ENCODE data around the gene AGPAT4.

DNA sequence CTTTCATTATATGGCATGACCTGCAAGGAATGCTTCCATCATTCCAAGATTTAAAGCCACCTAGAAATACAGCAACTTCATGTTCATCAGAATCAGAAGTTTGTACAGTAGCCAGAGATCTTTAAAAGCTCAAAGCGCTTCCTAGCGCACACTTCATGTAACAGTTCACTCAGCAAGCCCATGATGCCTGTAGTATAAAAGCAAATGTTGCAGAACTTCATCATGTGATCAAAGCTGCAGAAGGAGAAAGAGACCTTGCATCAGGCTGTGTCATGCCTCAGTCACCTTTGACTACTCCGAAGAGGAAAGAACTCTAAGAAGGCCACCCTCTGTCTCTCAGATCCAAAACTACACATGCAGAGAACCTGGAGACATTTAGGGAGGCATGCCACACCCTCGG lies 78.5 kb downstream of the AGPAT4 start:
- TF ChIP-seq EZH2phosphoT487 (IDR thresholded peaks at IDR 0.05; ENCODE audit: borderline replicate concordance, low read depth) = no peak
- TF ChIP-seq, protein P1, sequence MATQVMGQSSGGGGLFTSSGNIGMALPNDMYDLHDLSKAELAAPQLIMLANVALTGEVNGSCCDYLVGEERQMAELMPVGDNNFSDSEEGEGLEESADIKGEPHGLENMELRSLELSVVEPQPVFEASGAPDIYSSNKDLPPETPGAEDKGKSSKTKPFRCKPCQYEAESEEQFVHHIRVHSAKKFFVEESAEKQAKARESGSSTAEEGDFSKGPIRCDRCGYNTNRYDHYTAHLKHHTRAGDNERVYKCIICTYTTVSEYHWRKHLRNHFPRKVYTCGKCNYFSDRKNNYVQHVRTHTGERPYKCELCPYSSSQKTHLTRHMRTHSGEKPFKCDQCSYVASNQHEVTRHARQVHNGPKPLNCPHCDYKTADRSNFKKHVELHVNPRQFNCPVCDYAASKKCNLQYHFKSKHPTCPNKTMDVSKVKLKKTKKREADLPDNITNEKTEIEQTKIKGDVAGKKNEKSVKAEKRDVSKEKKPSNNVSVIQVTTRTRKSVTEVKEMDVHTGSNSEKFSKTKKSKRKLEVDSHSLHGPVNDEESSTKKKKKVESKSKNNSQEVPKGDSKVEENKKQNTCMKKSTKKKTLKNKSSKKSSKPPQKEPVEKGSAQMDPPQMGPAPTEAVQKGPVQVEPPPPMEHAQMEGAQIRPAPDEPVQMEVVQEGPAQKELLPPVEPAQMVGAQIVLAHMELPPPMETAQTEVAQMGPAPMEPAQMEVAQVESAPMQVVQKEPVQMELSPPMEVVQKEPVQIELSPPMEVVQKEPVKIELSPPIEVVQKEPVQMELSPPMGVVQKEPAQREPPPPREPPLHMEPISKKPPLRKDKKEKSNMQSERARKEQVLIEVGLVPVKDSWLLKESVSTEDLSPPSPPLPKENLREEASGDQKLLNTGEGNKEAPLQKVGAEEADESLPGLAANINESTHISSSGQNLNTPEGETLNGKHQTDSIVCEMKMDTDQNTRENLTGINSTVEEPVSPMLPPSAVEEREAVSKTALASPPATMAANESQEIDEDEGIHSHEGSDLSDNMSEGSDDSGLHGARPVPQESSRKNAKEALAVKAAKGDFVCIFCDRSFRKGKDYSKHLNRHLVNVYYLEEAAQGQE (IDR thresholded peaks at IDR 0.05; ENCODE audit: low read depth, low read length) = no peak
- TF ChIP-seq, protein P2, sequence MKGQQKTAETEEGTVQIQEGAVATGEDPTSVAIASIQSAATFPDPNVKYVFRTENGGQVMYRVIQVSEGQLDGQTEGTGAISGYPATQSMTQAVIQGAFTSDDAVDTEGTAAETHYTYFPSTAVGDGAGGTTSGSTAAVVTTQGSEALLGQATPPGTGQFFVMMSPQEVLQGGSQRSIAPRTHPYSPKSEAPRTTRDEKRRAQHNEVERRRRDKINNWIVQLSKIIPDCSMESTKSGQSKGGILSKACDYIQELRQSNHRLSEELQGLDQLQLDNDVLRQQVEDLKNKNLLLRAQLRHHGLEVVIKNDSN (IDR thresholded peaks at IDR 0.05; ENCODE audit: borderline replicate concordance, low read depth) = no peak
- TF ChIP-seq, protein P3, sequence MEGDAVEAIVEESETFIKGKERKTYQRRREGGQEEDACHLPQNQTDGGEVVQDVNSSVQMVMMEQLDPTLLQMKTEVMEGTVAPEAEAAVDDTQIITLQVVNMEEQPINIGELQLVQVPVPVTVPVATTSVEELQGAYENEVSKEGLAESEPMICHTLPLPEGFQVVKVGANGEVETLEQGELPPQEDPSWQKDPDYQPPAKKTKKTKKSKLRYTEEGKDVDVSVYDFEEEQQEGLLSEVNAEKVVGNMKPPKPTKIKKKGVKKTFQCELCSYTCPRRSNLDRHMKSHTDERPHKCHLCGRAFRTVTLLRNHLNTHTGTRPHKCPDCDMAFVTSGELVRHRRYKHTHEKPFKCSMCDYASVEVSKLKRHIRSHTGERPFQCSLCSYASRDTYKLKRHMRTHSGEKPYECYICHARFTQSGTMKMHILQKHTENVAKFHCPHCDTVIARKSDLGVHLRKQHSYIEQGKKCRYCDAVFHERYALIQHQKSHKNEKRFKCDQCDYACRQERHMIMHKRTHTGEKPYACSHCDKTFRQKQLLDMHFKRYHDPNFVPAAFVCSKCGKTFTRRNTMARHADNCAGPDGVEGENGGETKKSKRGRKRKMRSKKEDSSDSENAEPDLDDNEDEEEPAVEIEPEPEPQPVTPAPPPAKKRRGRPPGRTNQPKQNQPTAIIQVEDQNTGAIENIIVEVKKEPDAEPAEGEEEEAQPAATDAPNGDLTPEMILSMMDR (IDR thresholded peaks at IDR 0.05) = no peak
- TF ChIP-seq MXI1 (IDR thresholded peaks at IDR 0.05; ENCODE audit: low read depth, low read length) = no peak
- TF ChIP-seq POLR2AphosphoS5 (IDR thresholded peaks at IDR 0.05; ENCODE audit: low read depth, low read length) = no peak
- TF ChIP-seq RFX5 (IDR thresholded peaks at IDR 0.05; ENCODE audit: low read length) = no peak
- TF ChIP-seq, protein P4, sequence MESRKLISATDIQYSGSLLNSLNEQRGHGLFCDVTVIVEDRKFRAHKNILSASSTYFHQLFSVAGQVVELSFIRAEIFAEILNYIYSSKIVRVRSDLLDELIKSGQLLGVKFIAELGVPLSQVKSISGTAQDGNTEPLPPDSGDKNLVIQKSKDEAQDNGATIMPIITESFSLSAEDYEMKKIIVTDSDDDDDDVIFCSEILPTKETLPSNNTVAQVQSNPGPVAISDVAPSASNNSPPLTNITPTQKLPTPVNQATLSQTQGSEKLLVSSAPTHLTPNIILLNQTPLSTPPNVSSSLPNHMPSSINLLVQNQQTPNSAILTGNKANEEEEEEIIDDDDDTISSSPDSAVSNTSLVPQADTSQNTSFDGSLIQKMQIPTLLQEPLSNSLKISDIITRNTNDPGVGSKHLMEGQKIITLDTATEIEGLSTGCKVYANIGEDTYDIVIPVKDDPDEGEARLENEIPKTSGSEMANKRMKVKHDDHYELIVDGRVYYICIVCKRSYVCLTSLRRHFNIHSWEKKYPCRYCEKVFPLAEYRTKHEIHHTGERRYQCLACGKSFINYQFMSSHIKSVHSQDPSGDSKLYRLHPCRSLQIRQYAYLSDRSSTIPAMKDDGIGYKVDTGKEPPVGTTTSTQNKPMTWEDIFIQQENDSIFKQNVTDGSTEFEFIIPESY (IDR thresholded peaks at IDR 0.05; ENCODE audit: borderline replicate concordance, low read depth) = no peak
- no peak for TF ChIP-seq RAD21 (IDR thresholded peaks at IDR 0.05; ENCODE audit: low read length)
- TF ChIP-seq EP300 (IDR thresholded peaks at IDR 0.05; ENCODE audit: borderline replicate concordance in 1 of 2, low read depth in 1 of 2, low read length in 1 of 2) = no peak
